HepG2 (cell line): ENCODE measurements around the gene DAG1. TPM values are rescaled to one million over a fixed set of nuclear protein-coding genes. Genes with fewer than 3 reads are reported as not detected.

ENCODE experiments used
- CEBPZ ChIP-seq: IDR thresholded peaks from 2 replicates; pipeline ENCODE4 v1.6.1; 2012; ENCODE audit warnings: low read length, improper control_type of control experiment
- GLMP ChIP-seq: sonication (generic); formaldehyde crosslinking; IDR thresholded peaks from 2 replicates; pipeline ENCODE4 v1.9.0; 2021; ENCODE audit warnings: missing genetic modification reagents, mild to moderate bottlenecking, borderline replicate concordance
- GZF1 ChIP-seq: sonication (generic); formaldehyde crosslinking; IDR thresholded peaks from 2 replicates; pipeline ENCODE4 v1.5.1; 2020; ENCODE audit warnings: mild to moderate bottlenecking, missing genetic modification reagents
- MTA1 ChIP-seq: sonication (generic); formaldehyde crosslinking; IDR thresholded peaks from 2 replicates; pipeline ENCODE4 v1.4.0; 2020; ENCODE audit warnings: missing genetic modification reagents, mild to moderate bottlenecking, borderline replicate concordance
- USF2 ChIP-seq, 2 experiments: sonication (generic) in 1 of 2; formaldehyde crosslinking in 1 of 2; IDR thresholded peaks; 2 replicates each; pipeline versions ENCODE4 v1.5.1 to v1.6.1; 2011 to 2020; ENCODE audit warnings: borderline replicate concordance in 1 of 2, low read depth in 1 of 2, low read length in 1 of 2, mild to moderate bottlenecking in 1 of 2, missing genetic modification reagents in 1 of 2, moderate library complexity in 1 of 2
- ZFP82 ChIP-seq: sonication (generic); formaldehyde crosslinking; IDR thresholded peaks from 2 replicates; pipeline ENCODE4 v1.5.1; 2020; ENCODE audit warnings: mild to moderate bottlenecking, missing genetic modification reagents, borderline replicate concordance
- ZNF597 ChIP-seq: sonication (generic); formaldehyde crosslinking; IDR thresholded peaks from 2 replicates; pipeline ENCODE4 v1.5.0; 2020; ENCODE audit warnings: missing genetic modification reagents
- ZNF607 ChIP-seq: sonication (generic); formaldehyde crosslinking; IDR thresholded peaks from 2 replicates; pipeline ENCODE4 v1.5.1; 2020; ENCODE audit warnings: missing genetic modification reagents, mild to moderate bottlenecking, borderline replicate concordance
- ZNF614 ChIP-seq: IDR thresholded peaks from 2 replicates; pipeline ENCODE4 v1.6.1; 2018; ENCODE audit warnings: missing biosample characterization, missing genetic modification reagents, inconsistent platforms, borderline replicate concordance
- polyA plus RNA-seq, 8 experiments: library from polyadenylated mRNA; depleted of rRNA in 3 of 8; stranded (reverse) in 7 of 8; unstranded in 1 of 8; fragments of >200 nt; fragmentation: Illumina TruSeq in 4 of 8; extraction: Trizol in 4 of 8; gene quantifications; 2 replicates each; pipeline versions ENCODE4 v1.2.1 to v1.2.3, GENCODE V29; 2011 to 2016; ENCODE audit warnings: low read depth in 4 of 8, missing spikeins in 1 of 8, mixed read lengths in 1 of 8; ENCODE audit not compliant: insufficient read depth in 1 of 8
- total RNA-seq, 5 experiments: library from RNA; depleted of rRNA; stranded (reverse); fragments of >200 nt; fragmentation: Illumina TruSeq; extraction: Trizol; gene quantifications; 2 replicates each; pipeline ENCODE4 v1.2.3, GENCODE V29; 2016; ENCODE audit warnings: low read depth in 1 of 5
- TF ChIP-seq, protein P1 (sequence below): sonication (generic); formaldehyde crosslinking; IDR thresholded peaks from 2 replicates; pipeline ENCODE4 v1.4.0; 2020; ENCODE audit warnings: missing genetic modification reagents, low read depth, mild to moderate bottlenecking, borderline replicate concordance

DAG1 gene
- total and polyA plus RNA-seq, 2 of the 13 experiments (the other 11 are each of a cell fraction or from before 2014, with no cell fraction given) = 47.3 to 50.4 TPM

GRCh38 chr3:49539659-49540560, 69.8 kb downstream of the DAG1 start (continued):
- TF ChIP-seq CEBPZ (no peak), ZNF614 (CRISPR knock-in tag) (no peak), GZF1 (CRISPR knock-in tag) (no peak), GLMP (CRISPR knock-in tag) (no peak), ZNF607 (CRISPR knock-in tag) (peak; percentile 86; the same call in 1 of the 2 replicates), ZNF597 (CRISPR knock-in tag) (no peak), USF2 (IDR thresholded peaks at IDR 0.05; ENCODE audit: low read depth, low read length) (no peak), USF2 (CRISPR knock-in tag; IDR thresholded peaks at IDR 0.05; ENCODE audit: borderline replicate concordance) (no peak), ZFP82 (peak; percentile 34; the same call in 1 of the 2 replicates), MTA1 (CRISPR knock-in tag) (no peak)
- TF ChIP-seq, protein P1, sequence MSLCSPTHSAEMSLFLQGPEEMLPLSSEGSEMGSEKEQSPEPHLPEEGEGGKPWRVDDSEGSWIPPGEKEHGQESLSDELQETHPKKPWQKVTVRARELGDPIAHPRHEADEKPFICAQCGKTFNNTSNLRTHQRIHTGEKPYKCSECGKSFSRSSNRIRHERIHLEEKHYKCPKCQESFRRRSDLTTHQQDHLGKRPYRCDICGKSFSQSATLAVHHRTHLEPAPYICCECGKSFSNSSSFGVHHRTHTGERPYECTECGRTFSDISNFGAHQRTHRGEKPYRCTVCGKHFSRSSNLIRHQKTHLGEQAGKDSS = no peak
